ENCODE measurements around the gene STPG2. TPM values are rescaled to one million over a fixed set of nuclear protein-coding genes. Genes with fewer than 3 reads are reported as not detected.

Gene STPG2
- total RNA-seq: not detected in 2 replicates

GRCh38 chr4:98143001-98143899 lies at the start of gene STPG2:
Gene STPG2, minus strand, starts transcription at chr4:98143476.

Other genes starting within 250 kb of the STPG2 start
- gene RAP1GDS1, start 117.9 kb upstream of the STPG2 start, total RNA-seq: 33.0 and 48.6 TPM in 2 replicates

All from cardiac atrium fibroblast (primary cell).